GM12874 (cell line): ENCODE results near the gene UQCRFS1.

Source experiments
- CTCF ChIP-seq: IDR thresholded peaks from 2 replicates; pipeline ENCODE4 v1.5.1; 2011; ENCODE audit warnings: low read depth, mild to moderate bottlenecking, control low read depth, low read length, moderate library complexity; ENCODE audit not compliant: insufficient read depth

The UQCRFS1 gene

GRCh38 chr19:29189033-29189360 is 24.0 kb downstream of the UQCRFS1 start:
- no peak for TF ChIP-seq CTCF

- TF ChIP-seq CTCF = no peak
Observed at GRCh38 chr19:29188289-29189032, 24.5 kb downstream of the UQCRFS1 start.

GRCh38 chr19:29187676-29188075 is 25.3 kb downstream of the UQCRFS1 start:
- no peak for TF ChIP-seq CTCF

- no peak for TF ChIP-seq CTCF
Observed at GRCh38 chr19:29185427-29185826, 27.5 kb downstream of the UQCRFS1 start.

- no peak for TF ChIP-seq CTCF
Observed at GRCh38 chr19:29176981-29177754, 35.8 kb downstream of the UQCRFS1 start.

- TF ChIP-seq CTCF = no peak
Observed at GRCh38 chr19:29173896-29174295, 39.1 kb downstream of the UQCRFS1 start.

- TF ChIP-seq CTCF = no peak
Observed at GRCh38 chr19:29172302-29172701, 40.6 kb downstream of the UQCRFS1 start.
